Heart left ventricle (tissue), 16 donors: ENCODE measurements around the gene ADAMTS18. TPM values are rescaled to one million over a fixed set of nuclear protein-coding genes. Genes with fewer than 3 reads are reported as not detected.

Experiments used
- ATAC-seq, 4 donors: fragments of 200-7000 bp; cut with Tn5 transposase; one replicate each; pipeline ENCODE4 v1.9.1; 2020 to 2022; ENCODE audit warnings: moderate library complexity in 4 of 4, mild to moderate bottlenecking in 3 of 4, moderate number of reproducible peaks in 1 of 4
- DNase-seq, 5 donors: peaks; one replicate each; pipeline ENCODE4 v3.0.0-alpha.2; 2020
- H3K27ac ChIP-seq, 12 donors: fragments of 200-600 bp; sonication (generic) in 4 of 12; one replicate each; pipeline versions ENCODE4 v1.5.0 to v1.8.0; 2016 to 2022; ENCODE audit warnings: mild to moderate bottlenecking in 2 of 12
- H3K27me3 ChIP-seq, 9 donors: fragments of 200-600 bp; sonication (generic) in 2 of 9; one replicate each; pipeline versions ENCODE4 v1.5.1 to v1.8.0; 2016 to 2022; ENCODE audit warnings: mild to moderate bottlenecking in 3 of 9
- H3K36me3 ChIP-seq, 9 donors: fragments of 200-600 bp; sonication (generic) in 2 of 9; one replicate each; pipeline versions ENCODE4 v1.5.0 to v1.8.0; 2018 to 2022; ENCODE audit warnings: mild to moderate bottlenecking in 2 of 9
- H3K4me1 ChIP-seq, 12 donors: fragments of 200-600 bp; sonication (generic) in 4 of 12; one replicate each; pipeline versions ENCODE4 v1.5.0 to v1.8.0; 2016 to 2022; ENCODE audit warnings: mild to moderate bottlenecking in 3 of 12
- H3K4me3 ChIP-seq, 12 donors: fragments of 200-600 bp; sonication (generic) in 4 of 12; one replicate each; pipeline versions ENCODE4 v1.5.0 to v1.8.0; 2017 to 2022; ENCODE audit warnings: mild to moderate bottlenecking in 9 of 12, moderate library complexity in 4 of 12
- H3K9me3 ChIP-seq, 12 donors: fragments of 200-600 bp; sonication (generic) in 4 of 12; one replicate each; pipeline versions ENCODE4 v1.5.0 to v1.8.0; 2016 to 2022; ENCODE audit warnings: mild to moderate bottlenecking in 1 of 12
- CTCF ChIP-seq, 12 donors: fragments of 200-600 bp; sonication (generic) in 4 of 12; IDR thresholded peaks; one replicate each; pipeline versions ENCODE4 v1.5.0 to v1.8.0; 2018 to 2022; ENCODE audit warnings: antibody characterized with exemption in 12 of 12, mild to moderate bottlenecking in 5 of 12
- POLR2A ChIP-seq, 2 donors: fragments of 450-650 bp; IDR thresholded peaks; one replicate each; pipeline ENCODE4 v1.6.1; 2017; ENCODE audit warnings: antibody characterized with exemption in 2 of 2, mild to moderate bottlenecking in 2 of 2, moderate library complexity in 2 of 2
- WGBS, 4 donors: extraction: QIAGEN DNeasy Blood & Tissue Kit in 2 of 4; methylation state at CpG; one replicate each; pipeline versions ENCODE4 v1.1.5 to v1.1.7; 2013 to 2018; 5-methylcytosine and 5-hydroxymethylcytosine counted together
- intact Hi-C, 10 donors: fragments of 100-400 bp; cut with DNase I; formaldehyde crosslinking; loops; one replicate each; pipeline versions ENCODE4 v1.11.1 to v1.14.2; 2022
- long read RNA-seq, 3 donors: library from polyadenylated mRNA; unstranded; transcript quantifications; one replicate each; pipeline ENCODE4 v2.0.0, GENCODE V29; 2020 to 2021
- polyA plus RNA-seq, 2 donors: library from polyadenylated mRNA; stranded (reverse); fragments of 200-250 nt; gene quantifications; one replicate each; pipeline ENCODE4 v1.2.3, GENCODE V29; 2013
- total RNA-seq, 9 donors: library from RNA; depleted of rRNA in 2 of 9; stranded (reverse); fragments of >200 nt in 2 of 9; fragmentation: NEBNext Ultra II Directional in 3 of 9; extraction: Animal tissue kit (Norgen Biotek cat#: 25700) in 3 of 9; gene quantifications; one replicate each; pipeline versions ENCODE4 v1.1.0 to v1.2.4, GENCODE V29; 2016 to 2023
- donor health status: ischemic (EF 13 %, LVEDD 7.1; RV severe dilation, severe dysfunction).
- donor health status: healthy with polysubstance abuse.
- donor health status: DM: no; HTN: yes; CAD: no.
- donor health status: DM: no; HTN: no; CAD: no.
- donor health status: ischemic (EF 25% LVEDD 6.9; RV normal size, moderate dysfunction).
- donor health status: ischemic (EF 25% LVEDD 5.7; RV mildly dilated, moderate dysfunction).
- donor health status: healthy.
- donor health status: DM: yes; HTN: yes; CAD: no.
- donor health status: ischemic (EF 35%, LVEDD 5.7; RV mildly dilated, moderate dysfunction).
- donor health status: nonischemic (EF 11% LVEDD 7.7; RV severe dilation, severe dysfunction).
- donor health status: DM: yes; HTN: yes; CAD: no.
- donor health status: PGD.
- donor health status: ischemic (EF 29% LVEDD 5.4; RV normal size, mild dysfunction).
- donor health status: nonischemic (EF 23%, LVEDD 6.1; RV moderate dilation, normal function).

Gene ADAMTS18
- total RNA-seq = under 1 TPM in 2 of 9 donors, not detected in 7; 0.14 to 0.69 TPM
- under 1 TPM in 1 of 2 donors, not detected in 1; 0.10 TPM for polyA plus RNA-seq
- long read RNA-seq, donor 1 = 0 reads
- long read RNA-seq, donor 2 = 0 reads
- long read RNA-seq, donor 3 = 0 reads

- Histone ChIP-seq H3K27me3 (peaks cover 4 to 64% (median 31%) of the 10 kb centered on the region in 9 donors), H3K4me1 (peaks cover 0 to 9% (median 0%) of the 10 kb centered on the region in 12 donors), H3K4me3 (no peak within 1 kb of the TSS), H3K36me3 (no peaks in the 10 kb centered on the region), H3K27ac (no peak within 1 kb of the TSS), H3K9me3 (no peaks in the 10 kb centered on the region)
- WGBS, 4 donors = 0 to 2% (median 1%) methylated on average over 12 to 92 of the region's 92 CpGs
- DNase-seq = no peak
- ATAC-seq = no peak
- no peak for TF ChIP-seq POLR2A (IDR thresholded peaks at IDR 0.05)
- TF ChIP-seq CTCF (IDR thresholded peaks at IDR 0.05) = no peak
- intact Hi-C loops = loop anchor here in 4 of 10 donors (5.0 to 10.0 kb wide), 2 partner anchors 148 to 150 kb away; no protein-coding TSS in a partner anchor
Measured at GRCh38 chr16:77434530-77435271, at the start of gene ADAMTS18. ADAMTS18 (minus strand) TSS chr16:77435034; CDS start chr16:77434695, 339 bp downstream.

- Histone ChIP-seq H3K27ac (no peak overlapping the region), H3K4me3 (no peak overlapping the region), H3K36me3 (no peaks in the 10 kb centered on the region), H3K9me3 (no peaks in the 10 kb centered on the region), H3K4me1 (peaks cover 0 to 4% (median 0%) of the 10 kb centered on the region in 12 donors), H3K27me3 (no peaks in the 10 kb centered on the region)
- intact Hi-C loops = no loop called here
- ATAC-seq (no peak), DNase-seq (no peak)
- TF ChIP-seq CTCF (IDR thresholded peaks at IDR 0.05) (no peak), POLR2A (IDR thresholded peaks at IDR 0.05) (no peak)
- 64 to 76% (median 70%) methylated on average over 3 of the region's 3 CpGs for WGBS, 4 donors
Measured at GRCh38 chr16:77480681-77481315, 46.0 kb upstream of the ADAMTS18 start.

- no peak for ATAC-seq
- WGBS, 4 donors = 87 to 100% (median 88%) methylated on average over 1 of the region's 1 CpG
Measured at GRCh38 chr16:77472262-77472661, 37.4 kb upstream of the ADAMTS18 start.

More at GRCh38 chr16:77472262-77472661, 37.4 kb upstream of the ADAMTS18 start:
- H3K9me3 ChIP-seq = peaks cover 0 to 6% (median 0%) of the 10 kb centered on the region in 12 donors
- no peaks in the 10 kb centered on the region for H3K27me3 ChIP-seq
- intact Hi-C loops = no loop called here
- no peak overlapping the region for H3K4me3 ChIP-seq
- H3K4me1 ChIP-seq = peaks cover 0 to 12% (median 0%) of the 10 kb centered on the region in 12 donors
- no peaks in the 10 kb centered on the region for H3K36me3 ChIP-seq
- no peak overlapping the region for H3K27ac ChIP-seq
- DNase-seq = no peak
- TF ChIP-seq POLR2A (IDR thresholded peaks at IDR 0.05) (no peak), CTCF (IDR thresholded peaks at IDR 0.05) (no peak)
